ENCODE results near the gene NCKAP5. TPM values are rescaled to one million over a fixed set of nuclear protein-coding genes. Genes with fewer than 3 reads are reported as not detected.

Gene NCKAP5
- total RNA-seq, 1 donor from 2014 or later = 7.7 TPM

DNA sequence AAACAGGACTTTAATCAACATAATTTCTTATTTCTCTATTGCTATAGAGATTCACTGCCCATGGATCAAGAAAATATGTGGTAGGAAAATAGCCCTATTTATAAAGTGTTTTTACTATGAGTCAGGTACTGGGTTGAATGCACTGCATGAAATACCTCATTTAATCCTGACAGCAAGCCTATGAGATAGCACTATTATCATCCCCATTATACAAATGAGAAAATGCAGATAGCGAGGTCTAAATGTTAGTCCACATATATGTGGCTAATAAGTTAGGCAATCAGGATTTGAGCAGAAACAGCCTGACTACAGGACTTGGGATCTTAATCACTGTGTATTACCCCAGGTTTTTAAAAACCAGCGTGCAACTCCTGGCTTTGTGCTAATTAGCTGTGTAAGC, 889.8 kb downstream of the NCKAP5 start:
- H3K4me1 Mint-ChIP-seq (ENCODE audit: unreplicated experiment) = peaks cover 8% of the 10 kb centered on the region
- no peak overlapping the region for H3K27ac Mint-ChIP-seq
- TF ChIP-seq, protein P1, sequence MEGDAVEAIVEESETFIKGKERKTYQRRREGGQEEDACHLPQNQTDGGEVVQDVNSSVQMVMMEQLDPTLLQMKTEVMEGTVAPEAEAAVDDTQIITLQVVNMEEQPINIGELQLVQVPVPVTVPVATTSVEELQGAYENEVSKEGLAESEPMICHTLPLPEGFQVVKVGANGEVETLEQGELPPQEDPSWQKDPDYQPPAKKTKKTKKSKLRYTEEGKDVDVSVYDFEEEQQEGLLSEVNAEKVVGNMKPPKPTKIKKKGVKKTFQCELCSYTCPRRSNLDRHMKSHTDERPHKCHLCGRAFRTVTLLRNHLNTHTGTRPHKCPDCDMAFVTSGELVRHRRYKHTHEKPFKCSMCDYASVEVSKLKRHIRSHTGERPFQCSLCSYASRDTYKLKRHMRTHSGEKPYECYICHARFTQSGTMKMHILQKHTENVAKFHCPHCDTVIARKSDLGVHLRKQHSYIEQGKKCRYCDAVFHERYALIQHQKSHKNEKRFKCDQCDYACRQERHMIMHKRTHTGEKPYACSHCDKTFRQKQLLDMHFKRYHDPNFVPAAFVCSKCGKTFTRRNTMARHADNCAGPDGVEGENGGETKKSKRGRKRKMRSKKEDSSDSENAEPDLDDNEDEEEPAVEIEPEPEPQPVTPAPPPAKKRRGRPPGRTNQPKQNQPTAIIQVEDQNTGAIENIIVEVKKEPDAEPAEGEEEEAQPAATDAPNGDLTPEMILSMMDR (conservative IDR thresholded peaks at IDR 0.05) = no peak
- peaks cover 25% of the 10 kb centered on the region for H3K27me3 Mint-ChIP-seq
- H3K4me3 Mint-ChIP-seq = no peak overlapping the region
- H3K36me3 Mint-ChIP-seq = no peaks in the 10 kb centered on the region
- DNase-seq (ENCODE audit: extremely low spot score, unreplicated experiment) = no peak
- no peaks in the 10 kb centered on the region for H3K9me3 Mint-ChIP-seq

DNA sequence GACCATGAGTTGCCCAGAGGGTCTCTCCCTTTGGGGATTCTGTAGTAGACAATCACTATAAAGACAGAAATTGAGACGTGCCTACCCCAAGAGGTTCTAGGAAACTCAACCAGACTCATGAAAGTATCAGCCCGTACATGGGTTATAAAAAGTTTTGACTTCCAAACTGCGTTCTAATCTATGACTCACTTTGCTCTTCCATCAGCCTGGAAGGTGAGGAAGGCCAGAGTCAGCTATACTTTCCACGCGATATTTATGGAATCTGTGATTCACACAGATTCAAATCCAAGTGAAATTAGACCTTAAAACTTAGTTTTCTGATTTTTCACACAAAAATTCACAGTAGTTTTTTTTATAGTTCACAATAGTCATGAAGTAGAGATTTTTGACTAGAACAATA, 890.6 kb downstream of the NCKAP5 start:
- no peak overlapping the region for H3K4me3 Mint-ChIP-seq
- no peak overlapping the region for H3K27ac Mint-ChIP-seq
- H3K9me3 Mint-ChIP-seq = no peaks in the 10 kb centered on the region
- TF ChIP-seq, protein P1 (conservative IDR thresholded peaks at IDR 0.05) = no peak
- peaks cover 31% of the 10 kb centered on the region for H3K27me3 Mint-ChIP-seq
- no peaks in the 10 kb centered on the region for H3K36me3 Mint-ChIP-seq
- peaks cover 8% of the 10 kb centered on the region for H3K4me1 Mint-ChIP-seq (ENCODE audit: unreplicated experiment)
- no peak for DNase-seq (ENCODE audit: extremely low spot score, unreplicated experiment)

DNA sequence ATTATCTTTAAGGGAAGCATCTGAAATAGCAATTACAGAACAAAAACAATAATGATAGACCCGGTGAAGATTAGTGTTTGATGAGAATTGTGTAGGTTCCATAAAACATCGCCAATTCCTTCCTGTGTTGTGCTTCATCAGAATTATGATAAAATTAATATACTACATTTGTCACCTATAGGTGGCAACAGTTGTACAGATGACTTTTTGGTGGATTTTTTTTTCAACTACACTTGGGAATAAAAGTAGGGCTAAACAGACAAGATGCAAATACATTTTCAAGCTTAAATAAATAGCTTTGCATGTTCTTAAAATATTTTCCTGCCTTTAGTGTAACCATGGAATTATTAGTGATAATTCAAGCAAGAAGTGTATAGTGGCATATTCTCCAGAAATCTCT, 891.3 kb downstream of the NCKAP5 start:
- no peak for DNase-seq (ENCODE audit: extremely low spot score, unreplicated experiment)
- peaks cover 8% of the 10 kb centered on the region for H3K4me1 Mint-ChIP-seq (ENCODE audit: unreplicated experiment)
- no peak overlapping the region for H3K4me3 Mint-ChIP-seq
- H3K9me3 Mint-ChIP-seq = no peaks in the 10 kb centered on the region
- no peaks in the 10 kb centered on the region for H3K36me3 Mint-ChIP-seq
- H3K27me3 Mint-ChIP-seq = peaks cover 35% of the 10 kb centered on the region
- TF ChIP-seq, protein P1 (conservative IDR thresholded peaks at IDR 0.05) = peak; percentile 34
- no peak overlapping the region for H3K27ac Mint-ChIP-seq

DNA sequence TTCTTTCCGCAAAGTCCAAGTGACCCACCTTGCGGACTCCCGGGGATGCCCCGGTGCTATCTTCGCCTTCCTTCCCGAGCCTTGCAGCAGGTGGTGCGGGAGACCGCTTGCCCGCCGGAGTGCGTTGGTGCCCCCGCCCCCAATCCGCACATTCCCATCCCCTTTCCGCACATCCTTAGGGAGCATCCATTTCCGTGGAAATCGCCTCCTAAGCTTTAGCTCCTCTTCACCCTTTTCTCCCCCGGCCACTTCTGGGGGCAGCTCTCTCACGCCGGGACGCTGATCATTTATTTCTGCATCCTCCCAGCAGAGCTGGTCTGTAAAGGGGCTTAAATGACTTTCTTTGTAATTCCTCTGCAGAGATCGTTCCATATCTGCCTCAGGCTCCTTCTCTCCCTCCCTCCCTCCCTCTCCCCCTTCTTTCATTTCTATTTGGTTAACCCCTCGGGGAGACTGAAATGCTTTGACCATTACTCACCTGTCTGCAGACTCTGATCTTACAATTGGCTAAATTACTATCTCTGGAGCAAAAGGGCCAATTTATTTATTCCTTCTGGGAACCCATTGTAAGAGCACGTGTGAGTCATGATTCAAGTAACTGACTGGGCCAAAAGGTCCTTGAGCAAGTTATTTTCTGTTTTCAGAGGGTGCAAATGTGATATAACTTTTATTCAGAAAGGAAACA, 897.0 kb downstream of the NCKAP5 start:
- peaks cover 65% of the 10 kb centered on the region for H3K27me3 Mint-ChIP-seq
- no peaks in the 10 kb centered on the region for H3K36me3 Mint-ChIP-seq
- TF ChIP-seq, protein P1 (conservative IDR thresholded peaks at IDR 0.05) = no peak
- DNase-seq (ENCODE audit: extremely low spot score, unreplicated experiment) = no peak
- peak overlapping the region; percentile 68 for H3K27ac Mint-ChIP-seq
- peaks cover 36% of the 10 kb centered on the region for H3K4me1 Mint-ChIP-seq (ENCODE audit: unreplicated experiment)
- H3K9me3 Mint-ChIP-seq = no peaks in the 10 kb centered on the region
- H3K4me3 Mint-ChIP-seq = peak overlapping the region; percentile 89

DNA sequence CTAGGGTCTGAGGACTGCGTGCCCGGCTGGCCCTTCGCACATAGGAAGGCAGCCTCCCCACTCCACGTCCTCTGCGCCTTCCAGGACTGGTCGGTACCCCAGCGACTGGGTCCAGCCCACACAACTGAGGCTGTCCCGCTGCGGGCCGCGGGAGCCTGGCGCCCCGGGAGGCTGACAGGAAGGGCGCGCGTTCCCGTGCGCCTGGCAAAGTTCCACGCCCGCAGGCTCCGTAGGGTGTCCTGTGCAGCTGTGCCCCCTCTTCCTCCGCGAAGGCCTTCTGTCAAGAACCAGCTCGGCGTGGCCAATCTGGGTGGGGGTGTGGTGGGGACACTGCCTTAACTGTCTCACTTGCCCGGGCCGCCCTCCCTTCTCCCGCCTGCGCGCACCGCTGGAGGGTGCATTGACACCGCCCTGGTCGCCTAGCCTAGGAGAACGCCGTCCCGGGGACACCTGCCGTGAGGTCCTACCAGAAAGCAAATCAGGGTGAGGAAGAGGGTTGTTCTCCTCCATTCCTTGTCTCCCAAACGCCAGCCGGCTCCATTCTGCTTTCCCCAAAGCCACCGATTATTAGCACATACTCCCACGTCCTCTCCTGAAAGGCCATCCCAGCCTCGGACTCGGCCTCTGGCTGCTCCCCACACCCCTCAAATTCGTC, 897.6 kb downstream of the NCKAP5 start:
- Mint-ChIP-seq H3K27me3 (peaks cover 69% of the 10 kb centered on the region), H3K4me1 (ENCODE audit: unreplicated experiment) (peaks cover 38% of the 10 kb centered on the region), H3K27ac (peak overlapping the region; percentile 68)

More for the DNA sequence above, 897.6 kb downstream of the NCKAP5 start:
- TF ChIP-seq, protein P1 (conservative IDR thresholded peaks at IDR 0.05) = no peak
- Mint-ChIP-seq H3K36me3 (no peaks in the 10 kb centered on the region), H3K4me3 (peak overlapping the region; percentile 89), H3K9me3 (no peaks in the 10 kb centered on the region)
- peak; percentile 71 for DNase-seq (ENCODE audit: extremely low spot score, unreplicated experiment)
